Stimulated activated CD4-positive, alpha-beta T cell treated with anti-CD3 and anti-CD28 coated beads, TNF-alpha, amount 100 ng/mL, for 4 hours (primary cell): Measurements from ENCODE around the gene SESN1.
"Not testable (repeated sequence)": the region's sequence is repeated elsewhere in the genome, so short reads cannot be mapped to it uniquely, and the experiment has no call there.

Source experiments
- DNase-seq, 3 experiments: peaks; one replicate each; pipeline ENCODE4 v3.0.0-alpha.2; 2020; ENCODE audit warnings: low read depth in 3 of 3

SESN1 gene

DNA sequence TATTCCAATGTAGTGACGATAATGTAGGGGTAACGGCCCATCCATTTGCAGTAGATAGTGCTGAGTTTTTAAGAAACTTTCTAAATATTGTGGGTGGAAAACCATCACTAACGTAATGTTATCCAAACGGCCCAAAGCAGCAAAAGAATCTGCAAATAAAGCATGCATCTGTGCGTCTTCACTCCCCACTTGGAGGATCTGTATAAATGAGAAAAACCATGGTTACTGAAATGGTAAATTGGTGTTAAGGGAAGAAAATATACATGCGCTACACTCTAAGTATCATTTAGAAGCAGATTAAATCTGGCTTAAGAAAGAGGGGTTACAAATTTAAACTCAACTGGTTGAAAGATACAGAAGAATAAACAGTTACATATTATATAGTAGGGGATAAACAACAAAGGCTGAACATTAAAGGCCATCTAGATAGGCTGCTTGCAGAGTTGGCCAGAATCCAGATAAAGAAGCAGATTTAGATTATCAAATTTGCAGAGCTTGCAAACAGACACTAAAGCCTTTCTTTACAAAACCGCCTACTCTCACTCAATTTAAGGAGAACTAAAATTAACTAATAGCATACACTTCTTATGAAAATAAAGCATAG, 93.3 kb downstream of the SESN1 start:
- no peak for DNase-seq

DNA sequence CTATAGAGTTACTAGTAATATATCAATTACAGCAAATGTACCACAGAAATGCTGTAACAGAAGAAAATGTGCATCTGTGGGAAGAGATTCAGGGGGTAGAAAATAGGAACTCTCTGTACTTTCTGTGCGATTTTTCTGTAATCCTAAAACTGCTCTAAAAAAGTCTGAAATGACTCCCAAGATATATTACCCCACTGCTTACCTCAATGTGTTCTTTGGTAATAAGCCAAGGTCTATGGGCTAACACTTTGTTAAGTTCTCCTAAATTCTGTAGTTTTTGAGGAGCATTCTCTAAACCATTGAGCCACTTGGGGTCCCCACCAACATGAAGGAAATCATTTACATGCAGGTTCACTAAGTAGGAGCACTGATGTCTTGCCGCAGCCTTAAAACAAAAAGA, 94.4 kb downstream of the SESN1 start:
- no peak for DNase-seq

DNA sequence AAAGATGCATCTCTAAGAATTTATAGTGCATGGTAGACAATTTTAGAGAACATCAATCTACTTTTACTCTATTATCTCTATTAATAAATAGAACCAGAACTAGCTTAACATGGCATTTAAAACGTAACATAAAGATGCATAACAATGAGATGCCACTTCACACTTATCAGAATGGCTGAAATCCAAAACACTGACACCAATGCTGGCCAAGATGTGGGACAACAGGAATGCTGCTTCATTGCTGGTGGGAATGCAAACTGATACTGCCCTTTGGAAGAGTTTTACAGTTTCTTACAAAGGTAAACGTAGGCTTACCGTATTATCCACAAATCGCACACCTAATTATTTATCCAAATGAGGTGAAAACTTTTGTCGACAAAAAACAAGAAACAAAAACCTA, 95.2 kb downstream of the SESN1 start:
- DNase-seq = no peak

DNA sequence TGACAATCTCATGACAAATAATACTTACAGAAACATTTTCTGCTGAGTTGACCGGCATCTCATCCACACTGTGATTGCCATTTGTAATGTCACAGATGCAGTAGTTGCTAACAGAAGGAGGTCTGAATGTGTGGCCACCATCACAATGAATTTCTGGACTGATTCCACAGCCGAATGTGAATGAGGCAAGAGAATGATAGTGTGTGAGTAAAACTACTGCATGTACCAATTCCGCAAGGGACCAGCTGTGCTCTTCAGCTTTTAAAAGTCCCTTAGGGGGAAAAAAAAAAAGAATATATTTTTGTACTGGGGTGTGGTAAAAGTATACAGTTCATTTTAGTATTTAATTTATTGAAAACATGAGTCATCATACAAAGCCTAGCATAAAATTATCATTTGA, 96.2 kb downstream of the SESN1 start:
- DNase-seq = no peak

DNA sequence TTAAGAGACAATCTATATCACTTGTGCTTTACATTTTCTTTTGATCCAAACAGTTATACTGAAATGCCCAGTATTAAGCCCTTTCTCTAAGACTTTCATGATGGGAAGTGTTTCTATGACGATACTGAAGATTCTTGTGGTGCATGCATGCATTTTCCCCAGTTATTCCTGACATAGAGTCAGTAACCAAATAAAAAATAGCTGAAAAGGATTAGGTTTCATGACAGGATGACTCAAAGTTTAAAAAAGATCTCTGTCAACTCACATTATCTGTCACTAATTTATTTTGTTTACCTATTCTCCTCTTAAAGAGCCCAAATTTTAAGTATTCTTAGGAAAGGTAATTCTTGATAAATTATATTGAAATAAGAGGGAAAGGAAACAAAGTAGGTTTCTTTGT, 98.4 kb downstream of the SESN1 start:
- no peak for DNase-seq

DNA sequence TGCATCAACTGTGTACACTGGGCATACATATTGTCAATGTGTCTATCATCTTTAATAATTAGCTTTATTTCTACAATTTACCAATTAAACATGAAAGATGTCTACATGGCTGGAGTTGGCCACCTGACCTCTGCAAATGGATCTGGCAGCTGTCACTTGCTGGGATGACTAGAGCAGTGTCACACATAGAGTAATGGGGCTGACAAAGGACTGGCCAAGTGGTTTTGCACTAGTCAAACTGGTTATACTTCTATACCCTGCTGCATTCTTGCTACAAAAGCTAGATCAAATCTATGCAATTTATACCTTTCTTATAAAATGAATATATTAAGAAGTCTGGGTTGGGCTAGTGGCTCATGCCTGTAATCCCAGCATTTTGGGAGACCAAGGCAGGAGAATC, 99.3 kb downstream of the SESN1 start:
- no peak for DNase-seq

- no peak for DNase-seq
Observed at GRCh38 chr6:108993876-108994275, 100.8 kb downstream of the SESN1 start.

DNA sequence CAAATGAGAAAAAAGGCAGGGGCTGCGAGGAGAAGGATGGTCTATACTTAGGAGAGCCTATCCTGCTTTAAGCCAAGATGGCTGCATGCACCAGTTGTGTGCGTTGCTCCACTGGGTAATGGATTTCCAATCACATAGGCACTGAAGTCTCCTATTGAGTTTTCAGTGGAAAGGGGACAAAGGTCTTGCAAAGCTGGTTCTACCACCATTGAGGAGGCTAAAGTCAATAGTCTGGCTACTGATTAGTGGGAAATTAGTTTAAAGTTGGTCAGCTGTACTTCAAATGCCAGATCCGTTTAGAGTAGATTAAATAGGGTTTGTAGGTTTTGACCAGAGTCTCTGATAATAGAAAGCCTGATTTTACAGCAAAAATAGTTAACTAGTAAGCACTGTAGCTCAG, 104.9 kb downstream of the SESN1 start:
- DNase-seq = no peak

DNA sequence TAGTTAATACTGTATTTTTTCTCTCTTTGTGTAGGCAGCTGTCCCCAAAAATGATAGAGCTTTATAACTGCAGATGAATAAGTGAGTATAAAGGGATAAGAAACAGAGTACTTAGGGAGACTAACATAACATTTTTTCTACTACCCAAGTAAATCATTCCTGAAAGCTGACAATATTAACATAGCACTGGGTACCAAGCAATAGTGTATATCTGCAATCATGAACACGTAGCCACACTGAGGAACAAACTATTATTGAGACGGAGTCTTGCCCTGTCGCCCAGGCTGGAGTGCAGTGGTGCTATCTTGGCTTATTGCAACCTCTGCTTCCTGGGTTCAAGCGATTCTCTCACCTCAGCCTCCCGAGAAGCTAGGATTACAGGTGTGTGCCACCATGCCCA, 105.9 kb downstream of the SESN1 start:
- DNase-seq = no peak

DNA sequence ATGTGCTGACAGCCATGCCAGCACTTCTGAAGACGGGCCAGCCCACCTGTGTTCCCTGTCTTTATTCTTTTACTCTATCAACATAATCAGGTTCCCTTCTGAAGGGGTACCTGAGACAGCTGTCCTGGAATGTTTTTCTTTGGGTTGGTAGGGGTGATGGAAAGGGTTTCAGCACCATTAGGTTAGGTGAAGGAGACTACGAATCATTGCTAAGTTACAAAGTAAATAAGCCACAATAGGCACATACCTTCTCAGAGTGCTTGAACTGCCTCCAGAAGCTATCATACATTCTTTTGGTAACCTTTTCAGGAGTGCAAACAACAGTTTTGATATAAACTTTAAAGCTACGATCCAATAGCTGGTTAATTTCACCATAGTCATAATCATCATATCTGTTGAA, 106.3 kb downstream of the SESN1 start:
- no peak for DNase-seq

DNA sequence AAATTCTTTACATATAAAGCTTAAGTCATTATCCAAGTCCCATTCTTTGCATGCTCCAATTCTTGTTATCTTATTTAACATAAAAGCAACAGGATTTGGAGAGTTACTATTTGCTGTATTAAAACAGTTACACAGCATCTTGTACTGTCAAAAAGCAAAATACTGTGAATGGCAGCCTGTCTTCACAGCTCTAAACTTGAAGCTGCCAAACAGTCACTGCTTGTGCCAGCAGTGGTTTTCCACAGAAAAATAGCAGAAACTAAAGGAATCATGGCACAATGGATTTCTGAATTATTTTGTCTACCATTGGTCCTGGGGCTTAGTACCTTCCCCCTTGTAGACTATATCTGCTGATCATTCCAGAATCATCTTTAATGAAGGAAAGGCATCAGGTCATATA, 107.5 kb downstream of the SESN1 start:
- DNase-seq = no peak

DNA sequence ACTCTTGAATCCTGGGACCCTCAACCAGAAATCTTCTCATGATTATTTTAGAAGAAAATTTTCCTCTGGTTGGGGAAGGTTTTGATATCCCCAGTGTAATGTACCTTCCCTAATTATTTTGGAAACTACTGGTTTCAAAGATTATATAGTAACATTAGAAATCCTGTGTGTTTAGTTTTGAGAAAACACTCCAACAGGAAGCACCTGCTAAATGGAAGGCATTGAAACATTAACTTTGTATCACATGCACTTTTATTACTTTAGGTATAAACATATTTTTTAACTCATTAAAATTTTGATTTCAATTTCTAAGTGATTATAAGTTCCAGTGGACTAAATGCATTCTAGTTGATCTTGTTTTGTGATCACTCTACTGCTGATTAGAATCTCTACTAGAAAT, 109.3 kb downstream of the SESN1 start:
- no peak for DNase-seq

DNA sequence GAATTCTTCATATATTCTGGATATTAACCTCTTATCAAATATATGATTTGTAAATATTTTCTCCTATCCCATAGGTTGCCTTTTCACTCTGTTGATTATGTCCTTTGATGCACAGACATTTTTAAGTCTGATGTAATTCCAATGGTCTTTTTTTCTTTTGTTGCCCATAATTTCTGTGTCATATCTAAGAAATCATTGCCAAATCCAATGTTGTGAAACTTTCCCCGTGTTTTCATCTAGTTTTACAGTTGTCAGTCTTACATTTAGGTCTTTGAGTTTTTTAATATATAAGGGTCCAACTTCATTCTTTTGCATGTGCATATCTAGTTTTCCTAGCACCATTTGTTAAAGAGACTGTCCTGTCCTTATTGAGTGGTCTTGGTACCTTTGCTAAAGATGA, 111.5 kb downstream of the SESN1 start:
- no peak for DNase-seq

GRCh38 chr6:108982154-108983113, 112.2 kb downstream of the SESN1 start:
- DNase-seq = no peak

DNA sequence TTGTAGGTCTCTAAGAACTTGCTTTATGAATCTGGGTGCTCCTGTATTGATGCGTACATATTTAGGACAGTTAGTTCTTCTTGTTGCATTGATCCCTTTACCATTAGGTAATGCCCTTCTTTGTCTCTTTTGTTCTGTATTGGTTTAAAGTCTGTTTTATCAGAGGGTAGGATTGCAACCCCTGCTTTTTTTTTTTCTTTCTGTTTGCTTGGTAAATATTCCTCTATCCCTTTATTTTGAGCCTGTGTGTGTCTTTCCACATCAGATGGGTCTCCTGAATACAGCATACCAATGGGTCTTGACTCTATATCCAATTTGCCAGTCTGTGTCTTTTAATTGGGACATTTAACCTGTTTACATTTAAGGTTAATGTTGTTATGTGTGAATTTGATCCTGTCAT, 116.0 kb downstream of the SESN1 start:
- not testable (repeated sequence) for DNase-seq

DNA sequence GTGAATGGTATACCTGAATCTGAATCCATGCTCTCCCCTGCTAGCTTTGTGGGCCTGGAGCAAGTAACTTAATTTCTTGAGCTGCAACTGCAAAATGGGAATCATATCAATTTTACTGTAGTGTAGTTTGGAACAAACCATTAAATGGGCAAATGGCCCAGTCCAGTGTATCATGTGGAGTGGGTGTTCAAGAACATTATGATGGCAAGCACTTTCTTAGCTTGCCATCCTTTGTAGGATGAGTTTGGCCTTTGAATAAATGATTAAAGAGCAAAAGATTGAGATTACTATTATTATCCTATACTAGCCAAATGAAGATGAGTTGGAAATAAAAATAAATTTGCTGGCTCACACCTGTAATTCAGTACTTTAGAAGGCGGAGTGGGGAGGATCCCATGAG, 120.4 kb downstream of the SESN1 start:
- no peak for DNase-seq

- DNase-seq = no peak
Observed at GRCh38 chr6:108969776-108970175, 124.9 kb downstream of the SESN1 start.

DNA sequence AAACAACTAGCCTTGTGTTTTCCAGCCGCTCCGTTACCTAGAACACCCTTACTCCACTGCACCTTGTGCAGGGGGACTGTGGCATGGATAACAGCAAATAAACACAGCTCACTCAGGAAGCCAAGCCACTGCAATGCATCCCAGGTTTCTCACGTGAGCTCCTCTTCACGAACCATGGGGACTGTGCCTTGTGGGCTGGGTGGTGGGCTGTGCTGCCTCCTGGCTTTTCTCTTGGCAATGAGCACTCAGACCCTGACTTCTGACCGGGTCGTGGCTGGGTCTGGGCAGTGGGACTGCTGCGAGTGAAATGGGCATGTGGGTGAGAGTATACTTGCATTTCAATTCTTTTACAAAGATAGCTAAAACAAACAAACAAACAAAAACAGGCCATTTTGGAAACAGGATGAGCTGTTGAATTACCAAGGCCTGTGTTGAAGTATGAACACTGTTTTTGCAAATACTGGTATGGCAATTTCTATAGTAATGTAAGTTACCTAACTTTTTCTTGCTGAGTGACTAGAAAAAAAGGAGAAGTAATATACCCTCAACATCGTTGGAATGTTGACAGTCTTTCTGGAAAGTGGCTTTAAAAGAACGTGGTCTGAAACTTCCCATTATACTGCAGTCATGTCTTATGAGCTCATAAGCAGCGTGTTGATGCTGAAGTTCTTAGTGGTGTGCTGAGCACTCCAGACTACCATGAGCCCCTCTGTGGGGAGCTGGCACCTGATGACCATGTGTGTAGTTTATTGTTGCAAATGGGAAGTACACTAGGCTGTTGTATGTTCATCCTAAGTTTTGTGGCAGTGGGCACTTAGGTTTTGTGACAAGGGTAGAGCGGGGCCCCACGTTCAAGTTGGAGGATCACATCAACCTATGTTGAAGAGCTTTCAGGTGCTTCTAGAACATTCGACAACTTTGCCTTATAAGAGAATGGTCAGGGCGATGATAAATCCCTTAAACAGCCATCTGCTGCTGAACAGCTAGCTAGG, 126.0 kb downstream of the SESN1 start:
- no peak for DNase-seq

- no peak for DNase-seq
Observed at GRCh38 chr6:108966855-108967755, 127.5 kb downstream of the SESN1 start.

DNA sequence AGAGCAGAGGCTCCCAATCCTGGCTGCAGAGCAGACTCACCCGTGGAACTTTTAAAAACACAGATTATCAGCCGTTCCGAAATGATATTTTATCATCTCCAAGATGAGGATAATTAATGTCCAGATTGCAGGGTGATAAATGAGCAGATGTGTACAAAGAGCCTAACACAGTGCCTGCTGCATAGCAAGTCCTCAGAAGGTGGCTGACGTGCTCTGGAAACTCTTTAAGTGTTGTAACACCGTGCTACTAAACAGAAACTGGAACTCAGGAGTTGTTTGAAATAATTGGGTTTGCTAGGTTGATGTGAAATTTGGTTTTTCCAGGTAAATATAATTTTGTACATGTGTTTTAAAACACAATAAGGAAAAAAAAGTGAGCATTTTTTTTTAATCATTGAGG, 128.4 kb downstream of the SESN1 start:
- no peak for DNase-seq

DNA sequence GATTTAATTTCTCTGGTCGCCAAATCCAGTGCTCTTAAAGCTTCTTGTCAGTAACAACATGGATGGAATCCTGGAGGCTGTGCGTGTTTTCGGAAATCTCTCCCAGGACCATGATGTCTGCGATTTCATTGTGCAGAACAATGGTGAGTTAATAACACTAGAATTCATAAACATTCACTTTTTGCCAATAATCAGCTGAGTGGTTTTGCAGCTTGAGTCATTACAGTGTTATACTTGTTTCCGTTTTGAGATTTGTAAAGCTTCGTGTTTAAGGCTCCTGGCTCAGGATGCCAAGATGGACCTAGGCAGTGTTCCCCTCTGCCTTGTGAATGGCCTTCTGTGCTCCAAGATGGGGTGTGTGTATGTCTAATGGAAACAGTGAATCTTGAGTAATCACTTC, 132.7 kb downstream of the SESN1 start:
- DNase-seq = no peak
